ENCODE data around the gene SPATA33. TPM values are rescaled to one million over a fixed set of nuclear protein-coding genes. Genes with fewer than 3 reads are reported as not detected.
A peak's percentile ranks its signal among the peaks of the same experiment; 100 is the strongest.
"Not testable (repeated sequence)": the region's sequence is repeated elsewhere in the genome, so short reads cannot be mapped to it uniquely, and the experiment has no call there.

Gene SPATA33
- total RNA-seq, 1 experiment from 2014 or later: 25.6 TPM

- Histone ChIP-seq H3K4me1 (replicated peaks; ENCODE audit: insufficient read depth) (peaks cover 12% of the 10 kb centered on the region; the same call in 1 of the 2 replicates), H3K9me3 (ENCODE audit: insufficient read depth, low read depth) (no peaks in the 10 kb centered on the region), H3K4me2 (peak overlapping the region; percentile 76), H4K20me1 (ENCODE audit: insufficient read depth) (no peaks in the 10 kb centered on the region), H3K36me3 (ENCODE audit: low read depth) (no peaks in the 10 kb centered on the region), H3K9me2 (ENCODE audit: insufficient read depth) (no peaks in the 10 kb centered on the region), H2AFZ (no peak overlapping the region), H3K79me2 (ENCODE audit: low read depth) (no peaks in the 10 kb centered on the region), H3K4me3 (peak overlapping the region; percentile 13; the same call in 1 of the 2 replicates), H3F3A (ENCODE audit: insufficient read depth, low read depth) (no peaks in the 10 kb centered on the region; the same call in 1 of the 2 replicates), H3K27ac (no peak overlapping the region), H3K27me3 (ENCODE audit: insufficient read depth, low read depth) (peaks cover 7% of the 10 kb centered on the region; the same call in 1 of the 2 replicates)
- intact Hi-C loops (cut with micrococcal nuclease; ENCODE audit: unreplicated experiment): no loop called here
- CTCF ChIA-PET: interaction anchor here (0.7 to 0.9 kb wide), 2 partner anchors 19 to 312 kb away, joined by 3 to 5 read pairs; no protein-coding TSS in a partner anchor
- no peak for TF ChIP-seq CTCF (conservative IDR thresholded peaks at IDR 0.05)
- no peak for TF ChIP-seq EZH2 (IDR thresholded peaks at IDR 0.05; ENCODE audit: low read depth)
- POLR2A ChIA-PET (ENCODE audit: unreplicated experiment): interaction anchor here (0.6 to 0.7 kb wide), 4 partner anchors 33 to 69 kb away, joined by 3 to 4 read pairs (median 3); partner anchors contain the start of gene CDK10
- BruUV-seq (replicated peaks): no TSS peak
- peak in 1 of 2 experiments; percentile 53 for DNase-seq
These were observed 24.5 kb upstream of the SPATA33 start for GRCh38 chr16:89633064-89633631.

GRCh38 chr16:89634463-89635385, 22.9 kb upstream of the SPATA33 start:
- intact Hi-C loops (cut with micrococcal nuclease; ENCODE audit: unreplicated experiment); POLR2A ChIA-PET (ENCODE audit: unreplicated experiment); H3K4me3 ChIP-seq; H2AFZ ChIP-seq; H3K27me3 ChIP-seq (ENCODE audit: insufficient read depth, low read depth); H3K36me3 ChIP-seq (ENCODE audit: low read depth); BruUV-seq (replicated peaks); CTCF ChIA-PET; H3F3A ChIP-seq (ENCODE audit: insufficient read depth, low read depth); H4K20me1 ChIP-seq (ENCODE audit: insufficient read depth); H3K9me3 ChIP-seq (ENCODE audit: insufficient read depth, low read depth); DNase-seq; H3K9me2 ChIP-seq (ENCODE audit: insufficient read depth); H3K27ac ChIP-seq; H3K79me2 ChIP-seq (ENCODE audit: low read depth); H3K4me2 ChIP-seq: not testable (repeated sequence)
- H3K4me1 ChIP-seq (replicated peaks; ENCODE audit: insufficient read depth): peaks cover 12% of the 10 kb centered on the region; the same call in 1 of the 2 replicates

GRCh38 chr16:89636663-89637062, 21.0 kb upstream of the SPATA33 start:
- TF ChIP-seq CTCF (conservative IDR thresholded peaks at IDR 0.05) (no peak), EZH2 (IDR thresholded peaks at IDR 0.05; ENCODE audit: low read depth) (no peak)
- BruUV-seq (replicated peaks): no TSS peak
- Histone ChIP-seq H3K4me3 (no peak overlapping the region), H2AFZ (no peak overlapping the region), H3K27me3 (ENCODE audit: insufficient read depth, low read depth) (0 out of 2 replicates have a peak, but pooled peaks cover 4% of the 10 kb centered on the region), H3K9me2 (ENCODE audit: insufficient read depth) (no peaks in the 10 kb centered on the region), H3K4me1 (replicated peaks; ENCODE audit: insufficient read depth) (peaks cover 12% of the 10 kb centered on the region; the same call in 1 of the 2 replicates), H3K79me2 (ENCODE audit: low read depth) (no peaks in the 10 kb centered on the region), H3K9me3 (ENCODE audit: insufficient read depth, low read depth) (no peaks in the 10 kb centered on the region), H3K4me2 (no peak overlapping the region), H4K20me1 (ENCODE audit: insufficient read depth) (no peaks in the 10 kb centered on the region), H3K27ac (no peak overlapping the region), H3F3A (ENCODE audit: insufficient read depth, low read depth) (no peaks in the 10 kb centered on the region; the same call in 1 of the 2 replicates), H3K36me3 (ENCODE audit: low read depth) (no peaks in the 10 kb centered on the region)
- DNase-seq: no peak
- ChIA-PET CTCF (no interaction called here), POLR2A (ENCODE audit: unreplicated experiment) (no interaction called here)
- intact Hi-C loops (cut with micrococcal nuclease; ENCODE audit: unreplicated experiment): no loop called here

Measured in PC-9 (cell line).